Stimulated activated CD8-positive, alpha-beta memory T cell treated with anti-CD3 and anti-CD28 coated beads, Interleukin-7, amount 100 ng/mL, for 24 hours (primary cell): ENCODE data around the gene TRIM7.
"Not testable (repeated sequence)": the region's sequence is repeated elsewhere in the genome, so short reads cannot be mapped to it uniquely, and the experiment has no call there.

ENCODE experiments used
- DNase-seq: peaks from one replicate; pipeline ENCODE4 v3.0.0-alpha.2; 2020; ENCODE audit warnings: low read depth

Gene TRIM7

DNA sequence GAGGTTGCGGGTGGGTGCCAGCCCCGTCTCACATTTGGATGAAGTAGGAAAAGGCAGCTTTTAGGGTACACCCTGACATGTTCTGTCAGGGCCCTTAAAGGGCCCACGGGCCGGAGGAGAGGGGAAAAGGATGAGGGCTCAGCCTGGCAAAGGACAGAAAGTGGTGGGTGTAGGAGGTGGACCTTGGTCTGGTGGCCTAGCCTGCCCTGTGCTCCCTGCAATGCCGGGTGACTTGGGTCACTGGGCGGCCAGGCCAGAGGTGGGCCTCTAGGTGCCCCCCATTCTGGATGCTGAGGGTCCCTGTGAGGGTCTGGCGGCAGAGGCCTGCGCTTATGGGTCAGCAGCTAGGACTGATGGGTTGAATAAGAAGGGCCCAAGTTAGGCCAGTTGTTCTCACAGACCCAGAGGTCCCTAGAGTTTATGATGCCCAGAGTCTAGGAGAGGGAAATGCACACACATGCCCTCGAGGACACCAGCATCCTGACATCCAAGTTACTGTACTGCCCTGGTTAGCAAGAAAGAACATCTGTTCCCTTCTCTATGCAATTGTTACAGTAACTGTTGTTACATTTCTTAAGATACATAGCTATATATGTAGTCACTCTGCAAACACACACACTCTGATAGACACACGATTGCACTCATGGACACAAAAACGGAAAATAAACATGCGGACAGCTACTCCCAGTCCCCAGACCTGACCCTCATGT, 12.5 kb downstream of the TRIM7 start:
- no peak for DNase-seq

DNA sequence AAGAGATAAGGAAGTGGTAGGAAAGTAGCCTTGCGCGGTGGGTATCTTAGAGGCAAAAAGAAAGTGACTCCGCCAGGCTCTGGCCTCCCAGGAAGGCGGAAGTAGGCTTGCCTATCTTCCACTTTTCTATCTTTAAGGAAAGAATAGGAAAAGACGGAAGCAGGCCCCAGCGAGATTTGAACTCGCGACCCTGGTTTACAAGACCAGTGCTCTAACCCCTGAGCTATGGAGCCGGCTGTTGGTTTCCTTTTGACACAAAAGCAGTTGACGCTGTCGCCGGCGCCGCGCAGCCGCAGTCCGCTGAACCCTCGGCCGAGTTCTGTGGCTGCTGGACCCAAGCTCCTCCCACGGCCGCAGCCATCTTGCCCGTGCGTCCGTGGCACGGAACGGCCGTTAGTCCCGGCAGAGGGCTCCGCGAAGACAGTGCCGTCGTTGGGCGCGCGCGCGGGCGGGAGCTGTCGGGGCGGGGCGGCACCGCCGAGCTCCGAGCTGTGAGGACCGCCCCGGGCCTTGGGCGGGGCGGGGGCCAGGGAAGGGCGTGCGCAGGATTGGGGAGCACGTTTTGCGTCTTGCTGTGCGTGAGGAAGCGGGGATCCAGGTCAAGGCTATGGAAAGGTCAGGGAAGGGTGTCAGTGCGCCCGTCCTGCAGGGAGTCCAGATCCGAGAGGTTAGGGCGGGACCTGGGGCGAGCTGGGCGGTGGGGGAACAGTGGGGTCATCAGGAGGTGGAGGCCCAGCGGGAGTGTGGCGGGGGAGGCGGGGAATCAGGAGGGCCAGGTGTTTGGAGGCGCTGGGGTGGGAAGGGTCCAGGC, 13.3 kb downstream of the TRIM7 start:
- DNase-seq: peak; percentile 91

- no peak for DNase-seq
These were observed 14.1 kb downstream of the TRIM7 start for GRCh38 chr5:181190711-181191525.

GRCh38 chr5:181189962-181190710, 14.9 kb downstream of the TRIM7 start:
- DNase-seq: no peak

- no peak for DNase-seq
These were observed 15.5 kb downstream of the TRIM7 start for GRCh38 chr5:181189363-181189961.

GRCh38 chr5:181188700-181189362, 16.2 kb downstream of the TRIM7 start:
- DNase-seq: peak; percentile 79

- peak; percentile 69 for DNase-seq
These were observed 17.3 kb downstream of the TRIM7 start for GRCh38 chr5:181187500-181188213.

DNA sequence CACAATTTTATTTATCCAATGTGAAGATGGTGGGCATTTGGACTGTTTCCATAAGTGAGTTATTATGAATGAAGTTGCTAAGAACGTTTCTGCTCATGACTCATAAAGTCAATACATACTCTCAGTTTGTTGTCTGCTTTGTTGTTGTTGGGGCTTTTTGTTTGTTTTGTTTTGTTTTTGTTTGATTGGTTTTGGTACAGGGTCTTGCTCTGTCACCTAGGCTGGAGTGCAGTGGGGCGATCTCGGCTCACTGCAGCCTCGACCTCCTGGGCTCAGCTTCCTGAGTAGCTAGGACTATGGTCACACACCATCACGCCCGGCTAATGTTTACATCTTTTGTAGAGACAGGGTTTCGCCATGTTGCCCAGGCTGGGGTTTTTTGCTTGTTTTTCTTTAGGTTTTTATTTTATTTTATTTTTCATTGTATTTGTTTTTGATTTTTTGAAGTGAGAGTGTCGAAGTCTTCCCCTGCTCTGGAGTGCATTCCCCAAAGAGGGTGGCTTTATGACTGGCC, 18.0 kb downstream of the TRIM7 start:
- DNase-seq: no peak

DNA sequence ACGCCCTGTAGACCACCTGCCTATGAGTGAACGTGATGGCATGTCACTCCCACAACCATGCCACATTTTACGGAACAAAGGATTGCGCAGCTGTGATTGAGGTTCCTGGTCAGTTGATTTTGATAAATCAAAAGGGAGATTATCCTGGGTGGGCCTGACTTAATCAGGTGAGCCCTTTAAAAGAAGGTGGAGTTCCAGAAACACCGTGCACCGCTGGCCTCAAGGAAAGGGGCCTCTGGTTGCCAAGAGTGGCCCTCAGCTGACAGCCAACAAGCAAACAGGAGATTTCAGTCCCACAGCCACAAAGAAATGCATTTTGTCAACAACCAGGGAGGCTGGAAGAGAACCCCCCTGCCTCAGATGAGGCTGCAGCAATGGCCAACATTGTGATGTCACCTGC, 19.0 kb downstream of the TRIM7 start:
- no peak for DNase-seq

DNA sequence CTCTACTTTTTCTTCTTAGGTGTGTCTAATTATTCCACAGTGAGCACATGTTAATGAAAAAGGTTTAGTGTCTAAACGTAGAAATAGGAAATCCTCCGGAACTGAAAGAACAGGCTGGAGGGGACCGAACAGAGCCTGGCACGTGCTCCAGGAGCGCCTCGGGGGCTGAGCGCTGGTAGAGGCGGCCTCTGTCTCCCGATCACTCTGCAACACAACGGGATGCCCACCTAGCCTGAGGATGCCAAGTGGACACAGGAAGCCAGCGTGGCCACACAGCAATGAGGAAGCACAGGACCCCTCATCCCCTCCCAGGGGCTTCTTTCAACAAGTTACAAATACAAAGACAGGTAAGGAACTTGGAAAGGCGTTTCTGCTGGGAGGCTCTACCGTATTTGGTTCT, 19.4 kb downstream of the TRIM7 start:
- no peak for DNase-seq

DNA sequence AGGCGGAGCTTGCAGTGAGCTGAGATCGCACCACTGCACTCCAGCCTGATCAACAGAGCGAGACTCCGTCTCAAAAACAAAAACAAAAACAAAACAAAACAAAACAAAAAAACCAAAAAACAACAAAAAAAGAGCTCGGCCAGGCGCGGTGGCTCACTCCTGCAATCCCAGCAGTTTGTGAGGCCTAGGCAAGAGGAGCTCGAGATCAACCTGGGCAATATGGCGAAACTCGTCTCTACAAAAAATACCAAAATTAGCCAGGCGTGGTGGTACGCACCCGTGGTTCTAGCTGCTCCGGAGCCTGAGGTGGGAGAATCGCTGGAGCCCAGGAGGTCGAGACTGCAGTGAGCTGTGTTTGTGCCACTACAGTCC, 20.2 kb downstream of the TRIM7 start:
- DNase-seq: no peak

GRCh38 chr5:181182651-181183050, 22.3 kb downstream of the TRIM7 start:
- DNase-seq: no peak

DNA sequence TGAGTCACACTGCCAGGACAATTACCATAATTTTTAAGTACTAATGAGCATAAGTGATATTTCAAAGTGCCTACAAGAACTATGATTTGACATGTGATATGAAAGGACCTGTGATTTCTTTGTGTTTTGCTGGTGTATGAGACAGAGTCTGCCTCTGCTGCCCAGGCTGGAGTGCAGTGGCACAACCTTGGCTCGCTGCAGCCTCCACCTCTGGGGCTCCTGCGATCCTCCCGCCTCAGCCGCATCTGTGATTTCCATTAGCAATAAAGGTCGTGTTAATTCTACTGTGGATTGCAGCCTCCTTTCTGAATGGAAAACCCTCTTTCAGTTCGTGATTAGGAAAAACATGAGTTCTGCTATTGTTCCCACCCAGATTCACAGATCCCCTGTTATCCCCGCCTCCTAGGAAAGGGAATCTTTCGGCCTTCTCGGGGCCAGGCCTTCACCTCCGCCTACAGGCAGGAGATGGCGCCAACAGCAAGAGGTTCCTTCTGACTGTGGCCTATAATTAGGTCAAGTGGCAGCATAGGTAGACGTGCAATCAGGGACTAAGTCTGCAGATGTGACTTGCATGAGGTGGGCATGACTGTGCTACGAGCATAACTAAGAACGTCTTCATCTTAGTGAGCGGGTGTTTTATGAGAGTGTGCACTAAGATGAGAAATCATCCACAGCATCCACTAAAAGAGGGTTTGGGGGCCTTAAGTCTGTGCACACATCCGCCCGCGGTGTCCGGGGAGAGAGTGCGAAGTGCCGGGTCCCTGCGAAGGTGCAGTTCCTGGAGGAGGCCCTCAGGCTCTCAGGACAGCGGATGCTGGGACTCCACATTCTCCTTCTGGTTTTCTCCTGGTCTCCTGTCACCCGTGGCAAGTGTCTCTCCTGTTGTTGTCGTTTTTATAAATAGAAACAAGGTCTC, 23.1 kb downstream of the TRIM7 start:
- no peak for DNase-seq

GRCh38 chr5:181177559-181177958, 27.4 kb downstream of the TRIM7 start:
- DNase-seq: not testable (repeated sequence)

- no peak for DNase-seq
These were observed 28.6 kb downstream of the TRIM7 start for GRCh38 chr5:181176254-181176952.

DNA sequence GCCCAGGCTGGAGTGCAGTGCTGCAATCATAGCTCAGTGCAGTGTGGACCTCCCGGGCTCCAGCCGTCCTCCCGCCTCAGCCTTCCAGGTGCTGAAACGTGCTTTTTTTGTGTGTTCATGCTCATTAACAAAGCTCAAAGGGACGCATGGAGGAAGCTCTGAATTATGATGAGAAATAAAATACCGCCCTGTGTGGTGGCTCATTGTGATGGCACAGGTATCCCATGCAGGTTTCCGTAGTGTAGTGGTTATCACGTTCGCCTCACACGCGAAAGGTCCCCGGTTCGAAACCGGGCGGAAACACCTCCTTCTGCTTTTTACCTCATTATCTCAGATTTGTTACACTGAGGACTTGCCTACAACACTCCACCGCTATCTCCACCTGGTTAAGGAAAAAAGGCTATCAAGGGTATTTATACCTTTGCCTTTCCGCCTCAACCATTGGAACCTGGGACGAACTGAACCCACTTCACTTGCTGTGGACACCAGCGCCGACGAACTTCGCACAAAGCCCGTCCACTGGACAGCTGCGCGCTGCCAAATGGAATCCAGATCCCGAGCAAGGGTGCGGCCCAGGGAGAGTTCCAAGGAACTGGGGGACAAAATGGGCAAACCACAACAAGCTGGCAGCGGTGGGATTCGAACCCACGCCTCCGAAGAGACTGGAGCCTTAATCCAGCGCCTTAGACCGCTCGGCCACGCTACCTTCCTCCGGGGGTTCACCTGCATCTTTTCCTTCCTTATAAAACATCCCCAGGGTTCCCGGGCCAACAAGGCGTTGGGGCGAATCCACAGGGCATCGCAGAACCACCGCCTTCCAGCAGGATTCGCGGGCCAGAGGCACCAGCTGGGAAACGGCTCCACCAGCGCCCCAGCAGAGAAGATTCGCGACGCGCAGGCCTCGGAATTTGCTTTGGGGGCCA, 31.3 kb downstream of the TRIM7 start:
- DNase-seq: peak; percentile 66

GRCh38 chr5:181173027-181173419, 32.0 kb downstream of the TRIM7 start:
- DNase-seq: no peak
